ENCODE measurements around the gene C6orf136.

DNA sequence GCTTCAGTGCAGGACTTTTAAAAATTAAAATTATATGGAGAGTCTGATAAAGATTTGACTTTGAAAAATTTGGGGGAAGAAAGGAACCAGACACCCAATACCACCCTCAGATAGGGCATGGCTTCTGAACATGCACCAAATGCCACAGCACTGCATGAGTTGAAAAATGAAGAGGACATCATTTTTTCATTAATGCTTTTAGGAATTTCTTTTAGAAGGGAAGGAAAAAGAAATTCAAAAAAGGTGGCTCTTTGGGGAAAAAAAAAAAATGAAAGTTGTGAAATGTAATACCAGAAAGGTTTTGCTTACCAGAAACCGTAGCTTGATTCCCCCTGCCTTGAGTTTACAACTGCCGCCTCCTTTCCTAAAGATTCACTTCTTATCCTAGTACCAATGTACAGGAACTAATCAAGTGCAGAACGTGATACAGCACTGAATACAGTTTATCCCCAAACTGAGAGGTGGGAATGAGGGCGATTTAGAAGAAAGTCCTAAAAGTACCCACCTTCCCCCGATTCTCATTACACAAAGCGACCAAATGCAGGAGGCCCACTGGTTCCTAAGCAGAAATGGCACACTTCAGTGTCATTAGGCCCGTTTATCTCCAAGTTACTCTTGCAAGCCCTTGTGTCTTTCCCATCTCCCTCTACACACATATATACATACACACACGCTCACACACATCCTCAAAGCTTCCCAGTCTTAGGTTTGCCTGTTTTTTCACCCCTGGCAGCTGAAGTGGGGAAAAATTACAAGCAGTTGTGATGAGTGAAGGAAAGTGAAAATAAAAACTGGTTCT, 32.7 kb upstream of the C6orf136 start:
- TF ChIP-seq, protein P1, sequence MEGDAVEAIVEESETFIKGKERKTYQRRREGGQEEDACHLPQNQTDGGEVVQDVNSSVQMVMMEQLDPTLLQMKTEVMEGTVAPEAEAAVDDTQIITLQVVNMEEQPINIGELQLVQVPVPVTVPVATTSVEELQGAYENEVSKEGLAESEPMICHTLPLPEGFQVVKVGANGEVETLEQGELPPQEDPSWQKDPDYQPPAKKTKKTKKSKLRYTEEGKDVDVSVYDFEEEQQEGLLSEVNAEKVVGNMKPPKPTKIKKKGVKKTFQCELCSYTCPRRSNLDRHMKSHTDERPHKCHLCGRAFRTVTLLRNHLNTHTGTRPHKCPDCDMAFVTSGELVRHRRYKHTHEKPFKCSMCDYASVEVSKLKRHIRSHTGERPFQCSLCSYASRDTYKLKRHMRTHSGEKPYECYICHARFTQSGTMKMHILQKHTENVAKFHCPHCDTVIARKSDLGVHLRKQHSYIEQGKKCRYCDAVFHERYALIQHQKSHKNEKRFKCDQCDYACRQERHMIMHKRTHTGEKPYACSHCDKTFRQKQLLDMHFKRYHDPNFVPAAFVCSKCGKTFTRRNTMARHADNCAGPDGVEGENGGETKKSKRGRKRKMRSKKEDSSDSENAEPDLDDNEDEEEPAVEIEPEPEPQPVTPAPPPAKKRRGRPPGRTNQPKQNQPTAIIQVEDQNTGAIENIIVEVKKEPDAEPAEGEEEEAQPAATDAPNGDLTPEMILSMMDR (conservative IDR thresholded peaks at IDR 0.05 in 1 of 2, IDR thresholded peaks at IDR 0.05 in 1 of 2; ENCODE audit: extremely low read depth in 1 of 2, insufficient read depth in 1 of 2, low read depth in 1 of 2, low read length in 2 of 2), result no peak
- no peak for TF ChIP-seq EZH2 (IDR thresholded peaks at IDR 0.05; ENCODE audit: borderline replicate concordance, low read length)
